HCT116 (cell line): ENCODE results near the gene DNAAF5. TPM values are rescaled to one million over a fixed set of nuclear protein-coding genes. Genes with fewer than 3 reads are reported as not detected.

Experiments used
- ATAC-seq: fragments of 200-7000 bp; cut with Tn5 transposase; 2 replicates; pipeline ENCODE4 v1.9.1; 2020; ENCODE audit warnings: mild to moderate bottlenecking, moderate library complexity
- BruUV-seq: library from RNA; stranded (reverse); fragments of 400-500 nt; replicated peaks from 2 replicates; lab custom pipeline; 2021; lab: Mats Ljungman, UMichigan
- CTCF ChIA-PET: fragments of 300-600 bp; sonication (Branson Sonifier 250); formaldehyde crosslinking; loops from one replicate; lab custom pipeline; 2021; ENCODE audit warnings: antibody characterized with exemption; lab: Charles Lee
- POLR2A ChIA-PET: fragments of 300-600, 350-600 bp; sonication (Branson Sonifier 250); formaldehyde crosslinking; loops from one replicate; lab custom pipeline; 2021; ENCODE audit warnings: antibody characterized with exemption; lab: Charles Lee
- RAD21 ChIA-PET, 2 experiments: fragments of 300-600 bp; sonication (Branson Sonifier 250); formaldehyde crosslinking; loops; one replicate each; lab custom pipeline; 2023; ENCODE audit warnings: low total read pairs in 2 of 2; ENCODE audit not compliant: uncharacterized antibody in 2 of 2, unreplicated experiment in 2 of 2, low non-redundant PET in 1 of 2; lab: Charles Lee
- DNase-seq: peaks from one replicate; pipeline ENCODE4 v3.0.0-alpha.2; 2010; ENCODE audit warnings: low read depth, low spot score
- H2AFZ ChIP-seq: fragments of 200-600 bp; shearing (Covaris generic), sonication (generic); 2 replicates; pipeline ENCODE4 v1.6.1; 2017; ENCODE audit warnings: low read depth, mixed run types, mixed read lengths, antibody characterized with exemption, low read length; ENCODE audit not compliant: poor library complexity, severe bottlenecking
- H3K27ac ChIP-seq: 2 replicates; pipeline ENCODE4 v1.5.1; 2012; ENCODE audit warnings: low read depth, low read length
- H3K27me3 ChIP-seq: fragments of 200-600 bp; sonication (generic); 2 replicates; pipeline ENCODE4 v1.6.1; 2016; ENCODE audit warnings: mixed run types, low read length, mixed read lengths; ENCODE audit not compliant: insufficient read depth
- H3K36me3 ChIP-seq, 2 experiments: fragments of 200-500 bp in 1 of 2; fragments of 200-600 bp in 1 of 2; sonication (Bioruptor generic) in 1 of 2; sonication (generic) in 1 of 2; 2 replicates each; pipeline versions ENCODE4 v1.5.1 to v1.6.1; 2014 to 2016; ENCODE audit warnings: low read length in 2 of 2, inconsistent platforms in 1 of 2, mixed read lengths in 1 of 2, mixed run types in 1 of 2; ENCODE audit not compliant: insufficient read depth in 2 of 2, control insufficient read depth in 1 of 2
- H3K4me1 ChIP-seq, 2 experiments: fragments of 200-600 bp in 1 of 2; sonication (generic) in 1 of 2; 2 replicates each; pipeline versions ENCODE4 v1.5.1 to v1.6.1; 2012 to 2017; ENCODE audit warnings: low read length in 2 of 2, inconsistent platforms in 1 of 2, mild to moderate bottlenecking in 1 of 2, mixed read lengths in 1 of 2, mixed run types in 1 of 2, moderate library complexity in 1 of 2; ENCODE audit not compliant: insufficient read depth in 2 of 2, control insufficient read depth in 1 of 2
- H3K4me2 ChIP-seq: fragments of 200-600 bp; sonication (generic); 2 replicates; pipeline ENCODE4 v1.6.1; 2017; ENCODE audit warnings: mixed run types, low read length, mixed read lengths
- H3K4me3 ChIP-seq, 2 experiments: fragments of 200-600 bp in 1 of 2; sonication (generic) in 1 of 2; replicated peaks in 1 of 2; 2 replicates each; pipeline ENCODE4 v1.5.1; 2011 to 2016; ENCODE audit warnings: low read length in 2 of 2, control low read depth in 1 of 2, low read depth in 1 of 2, mild to moderate bottlenecking in 1 of 2, mixed read lengths in 1 of 2, mixed run types in 1 of 2
- H3K79me2 ChIP-seq: fragments of 200-600 bp; sonication (generic); 2 replicates; pipeline ENCODE4 v1.6.1; 2017; ENCODE audit warnings: mild to moderate bottlenecking, mixed run types, low read length, moderate library complexity, mixed read lengths; ENCODE audit not compliant: insufficient read depth
- H3K9ac ChIP-seq: fragments of 200-600 bp; sonication (generic); 2 replicates; pipeline ENCODE4 v1.6.1; 2016; ENCODE audit warnings: low read length, mixed read lengths
- H3K9me2 ChIP-seq: fragments of 200-600 bp; sonication (generic), shearing (Covaris generic); 2 replicates; pipeline ENCODE4 v1.6.1; 2017; ENCODE audit warnings: mixed run types, mild to moderate bottlenecking, moderate library complexity; ENCODE audit not compliant: insufficient read depth
- H3K9me3 ChIP-seq, 2 experiments: fragments of 200-500 bp in 1 of 2; fragments of 200-600 bp in 1 of 2; sonication (Bioruptor generic) in 1 of 2; sonication (generic) in 1 of 2; 2 replicates each; pipeline ENCODE4 v1.6.1; 2014 to 2017; ENCODE audit warnings: low read length in 2 of 2, mixed read lengths in 2 of 2, inconsistent platforms in 1 of 2, low read depth in 1 of 2, mild to moderate bottlenecking in 1 of 2, mixed run types in 1 of 2, moderate library complexity in 1 of 2; ENCODE audit not compliant: control insufficient read depth in 1 of 2, insufficient read depth in 1 of 2
- H4K20me1 ChIP-seq: fragments of 200-600 bp; sonication (generic), shearing (Covaris generic); 2 replicates; pipeline ENCODE4 v1.6.1; 2017; ENCODE audit warnings: mixed run types, mild to moderate bottlenecking, moderate library complexity; ENCODE audit not compliant: insufficient read depth
- ATF3 ChIP-seq: IDR thresholded peaks from 2 replicates; pipeline ENCODE4 v1.6.1; 2012
- CTCF ChIP-seq, 3 experiments: fragments of 200-600 bp in 1 of 3; sonication (generic) in 1 of 3; IDR thresholded peaks in 2 of 3; conservative IDR thresholded peaks in 1 of 3; 2 replicates each; pipeline ENCODE4 v1.5.1; 2012 to 2017; ENCODE audit warnings: low read depth in 2 of 3, low read length in 2 of 3, antibody characterized with exemption in 1 of 3, borderline replicate concordance in 1 of 3, control low read depth in 1 of 3, mild to moderate bottlenecking in 1 of 3, mixed read lengths in 1 of 3, mixed run types in 1 of 3, moderate library complexity in 1 of 3; ENCODE audit not compliant: insufficient read depth in 1 of 3
- JUND ChIP-seq: IDR thresholded peaks from 2 replicates; pipeline ENCODE4 v1.6.1; 2012
- POLR2AphosphoS5 ChIP-seq: IDR thresholded peaks from 2 replicates; pipeline ENCODE4 v1.6.1; 2011; ENCODE audit warnings: mild to moderate bottlenecking, low read depth, low read length, moderate library complexity
- RAD21 ChIP-seq: IDR thresholded peaks from 2 replicates; pipeline ENCODE4 v1.6.1; 2012; ENCODE audit warnings: low read depth, mild to moderate bottlenecking
- REST ChIP-seq: IDR thresholded peaks from 2 replicates; pipeline ENCODE4 v1.6.1; 2012; ENCODE audit warnings: low read depth
- TCF7L2 ChIP-seq: IDR thresholded peaks from 2 replicates; pipeline ENCODE4 v1.7.0; 2011; ENCODE audit warnings: borderline replicate concordance, inconsistent platforms; ENCODE audit not compliant: insufficient read depth, insufficient read length; ENCODE audit errors: extremely low read depth
- intact Hi-C: fragments of 100-400 bp; cut with micrococcal nuclease; formaldehyde crosslinking; loops from 2 replicates; pipeline ENCODE4 v1.10.0; 2022
- total RNA-seq: library from RNA; stranded (reverse); gene quantifications from one replicate; pipeline ENCODE4 v1.2.1, GENCODE V29; 2021; ENCODE audit not compliant: unreplicated experiment

DNAAF5 gene
- total RNA-seq, 1 experiment from 2014 or later: 69.4 TPM

GRCh38 chr7:738723-739454 lies 12.4 kb downstream of the DNAAF5 start:
- BruUV-seq: no TSS peak

More at GRCh38 chr7:738723-739454, 12.4 kb downstream of the DNAAF5 start:
- H3K79me2 ChIP-seq: peaks cover 70% of the 10 kb centered on the region
- ChIA-PET RAD21 (interaction anchor here in 1 of 2 experiments (0.6 kb wide), 1 partner anchor 406 kb away, joined by 3 read pairs; no protein-coding TSS in a partner anchor), POLR2A (no interaction called here)
- ATAC-seq: no peak
- peaks cover 4 to 25% of the 10 kb centered on the region in 2 experiments; a peak in 3 of 4 replicates for H3K36me3 ChIP-seq
- no peaks in the 10 kb centered on the region for H4K20me1 ChIP-seq
- intact Hi-C loops: no loop called here
- peaks cover 0 to 6% of the 10 kb centered on the region in 2 experiments; a peak in 1 of 4 replicates for H3K4me1 ChIP-seq
- H2AFZ ChIP-seq: no peak overlapping the region
- TF ChIP-seq REST: no peak
- no peak for TF ChIP-seq TCF7L2
- no peak for TF ChIP-seq RAD21
- no peak for TF ChIP-seq CTCF (IDR thresholded peaks at IDR 0.05 in 2 of 3, conservative IDR thresholded peaks at IDR 0.05 in 1 of 3; ENCODE audit: borderline replicate concordance in 1 of 3, insufficient read depth in 1 of 3, low read depth in 2 of 3, low read length in 2 of 3)
- no peak for TF ChIP-seq POLR2AphosphoS5
- TF ChIP-seq JUND: no peak
- no peak for TF ChIP-seq ATF3
- TF ChIP-seq, all 23 proteins: peak for 0
- H3K27ac ChIP-seq: no peak overlapping the region
- CTCF ChIA-PET: no interaction called here
- H3K9me3 ChIP-seq: peaks cover 10 to 15% of the 10 kb centered on the region in 2 experiments; a peak in 2 of 4 replicates
- no peaks in the 10 kb centered on the region for H3K9me2 ChIP-seq
- no peaks in the 10 kb centered on the region for H3K27me3 ChIP-seq
- H3K4me2 ChIP-seq: no peak overlapping the region
- H3K4me3 ChIP-seq: no peak overlapping the region
- DNase-seq: no peak
- H3K9ac ChIP-seq: no peak overlapping the region
